Pancreas (tissue), 10 donors: ENCODE results near the gene RSAD2. TPM values are rescaled to one million over a fixed set of nuclear protein-coding genes. Genes with fewer than 3 reads are reported as not detected.

Experiments used
- ATAC-seq, 4 donors: fragments of 200-7000 bp; cut with Tn5 transposase; one replicate each; pipeline versions ENCODE4 v1.8.0 to v1.9.1; 2020; ENCODE audit warnings: mild to moderate bottlenecking in 4 of 4, moderate library complexity in 4 of 4
- DNase-seq, 6 donors: peaks; one replicate each; pipeline ENCODE4 v3.0.0-alpha.2; 2020
- FAIRE-seq: peaks from 2 replicates; lab custom pipeline; 2012; peaks lifted over from hg19 to GRCh38; lab: Jason Lieb, UNC
- H3K27ac ChIP-seq, 4 donors: fragments of 200-600 bp; sonication (generic); 1 replicate in 3 of 4; 2 replicates in 1 of 4; pipeline versions ENCODE4 v1.5.0 to v1.8.0; 2020
- H3K27me3 ChIP-seq, 4 donors: fragments of 200-600 bp; one replicate each; pipeline ENCODE4 v1.8.0; 2021
- H3K36me3 ChIP-seq, 3 donors: fragments of 200-600 bp; sonication (generic) in 1 of 3; one replicate each; pipeline versions ENCODE4 v1.5.0 to v1.8.0; 2020 to 2021
- H3K4me1 ChIP-seq, 3 donors: fragments of 200-600 bp; one replicate each; pipeline ENCODE4 v1.8.0; 2021
- H3K4me3 ChIP-seq, 4 donors: fragments of 200-600 bp; sonication (generic) in 2 of 4; one replicate each; pipeline versions ENCODE4 v1.5.0 to v1.8.0; 2020 to 2021
- H3K9me3 ChIP-seq, 4 donors: fragments of 200-600 bp; one replicate each; pipeline ENCODE4 v1.8.0; 2021
- CTCF ChIP-seq, 4 donors: fragments of 200-600 bp; sonication (generic) in 3 of 4; IDR thresholded peaks; one replicate each; pipeline versions ENCODE4 v1.5.0 to v1.8.0; 2021; ENCODE audit warnings: antibody characterized with exemption in 4 of 4
- WGBS, 2 donors: extraction: QIAGEN DNeasy Blood & Tissue Kit; methylation state at CpG; one replicate each; pipeline ENCODE4 v1.1.7; 2013; 5-methylcytosine and 5-hydroxymethylcytosine counted together
- intact Hi-C, 3 donors: fragments of 100-400 bp; cut with DNase I; formaldehyde crosslinking; loops; one replicate each; pipeline versions ENCODE4 v1.11.1 to v1.14.2; 2022
- polyA plus RNA-seq, 2 donors: library from polyadenylated mRNA; stranded (reverse); fragments of 200-250 nt; gene quantifications; one replicate each; pipeline ENCODE4 v1.2.3, GENCODE V29; 2013
- total RNA-seq, 6 donors: library from RNA; stranded (reverse); fragmentation: NEBNext Ultra II Directional in 4 of 6; extraction: Animal tissue kit (Norgen Biotek cat#: 25700) in 4 of 6; gene quantifications; one replicate each; pipeline versions ENCODE4 v1.2.1 to v1.2.4, GENCODE V29; 2021 to 2023
- donor health status: healthy with polysubstance abuse.
- donor health status: DM: no; HTN: no; CAD: no; lungs with moderate emphysema.
- donor health status: DM: no; HTN: no; CAD: no.
- donor health status: control.
- donor health status: control.
- donor health status: Bipolar disorder and iron deficiency.
- donor health status: DM: yes; HTN: yes; CAD: no.
- donor health status: DM: no; HTN: no; CAD: no.
- donor health status: DM: no; HTN: no; CAD: no.
- donor health status: DM: yes; HTN: yes; CAD: no.

RSAD2 gene
- total and polyA plus RNA-seq, 8 donors = 0.60 to 2.9 (median 1.9) TPM

- H3K4me3 ChIP-seq = no peak overlapping the region
- H3K4me1 ChIP-seq = no peaks in the 10 kb centered on the region
- intact Hi-C loops = no loop called here
- no peaks in the 10 kb centered on the region for H3K9me3 ChIP-seq
- no peak overlapping the region for H3K27ac ChIP-seq
- no peak for TF ChIP-seq CTCF (IDR thresholded peaks at IDR 0.05)
- WGBS, 2 donors = 91 to 98% methylated on average over 2 of the region's 2 CpGs
- no peak for FAIRE-seq
- no peak for ATAC-seq
- no peak for DNase-seq
- no peaks in the 10 kb centered on the region for H3K27me3 ChIP-seq
- H3K36me3 ChIP-seq = no peaks in the 10 kb centered on the region
These were observed 30.7 kb downstream of the RSAD2 start for GRCh38 chr2:6908291-6908690.

GRCh38 chr2:6909431-6910385, 32.1 kb downstream of the RSAD2 start:
- Histone ChIP-seq H3K4me3 (no peak overlapping the region), H3K27ac (no peak overlapping the region), H3K9me3 (no peaks in the 10 kb centered on the region), H3K36me3 (no peaks in the 10 kb centered on the region), H3K4me1 (no peaks in the 10 kb centered on the region), H3K27me3 (no peaks in the 10 kb centered on the region)
- FAIRE-seq (no peak), DNase-seq (no peak), ATAC-seq (no peak)
- TF ChIP-seq CTCF (IDR thresholded peaks at IDR 0.05) = no peak
- intact Hi-C loops = no loop called here
- WGBS, 2 donors = 83 to 90% methylated on average over 8 of the region's 8 CpGs

- H3K4me3 ChIP-seq = no peak overlapping the region
- intact Hi-C loops = no loop called here
- FAIRE-seq (no peak), DNase-seq (no peak), ATAC-seq (no peak)
- no peaks in the 10 kb centered on the region for H3K27me3 ChIP-seq
- no peaks in the 10 kb centered on the region for H3K36me3 ChIP-seq
- H3K9me3 ChIP-seq = no peaks in the 10 kb centered on the region
- no peak overlapping the region for H3K27ac ChIP-seq
- H3K4me1 ChIP-seq = peaks cover 0 to 5% (median 2%) of the 10 kb centered on the region in 3 donors
- TF ChIP-seq CTCF (IDR thresholded peaks at IDR 0.05) = no peak
These were observed 34.1 kb downstream of the RSAD2 start for GRCh38 chr2:6911721-6912120.

GRCh38 chr2:6913415-6914157, 36.0 kb downstream of the RSAD2 start:
- no peaks in the 10 kb centered on the region for H3K27me3 ChIP-seq
- FAIRE-seq = no peak
- no peaks in the 10 kb centered on the region for H3K36me3 ChIP-seq
- H3K27ac ChIP-seq = no peak overlapping the region
- no peak for DNase-seq
- WGBS, 2 donors = 91 to 95% methylated on average over 9 of the region's 9 CpGs
- TF ChIP-seq CTCF (IDR thresholded peaks at IDR 0.05) = no peak
- no peak for ATAC-seq
- H3K4me1 ChIP-seq = peaks cover 0 to 5% (median 5%) of the 10 kb centered on the region in 3 donors
- intact Hi-C loops = no loop called here
- no peak overlapping the region for H3K4me3 ChIP-seq
- no peaks in the 10 kb centered on the region for H3K9me3 ChIP-seq
